Keratinocyte (primary cell): ENCODE results near the gene SYMPK. TPM values are rescaled to one million over a fixed set of nuclear protein-coding genes. Genes with fewer than 3 reads are reported as not detected.

ENCODE experiments used
- DNase-seq: peaks from one replicate; pipeline ENCODE4 v3.0.0-alpha.2; 2011; ENCODE audit warnings: low read depth, missing footprints, low spot score
- FAIRE-seq: peaks from 2 replicates; lab custom pipeline; 2011; peaks lifted over from hg19 to GRCh38; lab: Jason Lieb, UNC
- H2AFZ ChIP-seq: 2 replicates; pipeline ENCODE4 v1.6.0; 2012; ENCODE audit warnings: low read length, control low read depth, inconsistent platforms; ENCODE audit not compliant: control insufficient read depth
- H3K27ac ChIP-seq: 2 replicates; pipeline ENCODE4 v1.5.1; 2011; ENCODE audit warnings: low read length; ENCODE audit not compliant: control insufficient read depth, insufficient read depth
- H3K27me3 ChIP-seq: 3 replicates; pipeline ENCODE4 v1.6.0; 2011; ENCODE audit warnings: low read length; ENCODE audit not compliant: control insufficient read depth, insufficient read depth; ENCODE audit errors: extremely low read depth
- H3K36me3 ChIP-seq, 2 experiments: 2 replicates in 1 of 2; 3 replicates in 1 of 2; pipeline ENCODE4 v1.5.1; 2011; ENCODE audit warnings: low read length in 2 of 2, mild to moderate bottlenecking in 1 of 2; ENCODE audit not compliant: control insufficient read depth in 2 of 2, insufficient read depth in 2 of 2; ENCODE audit errors: extremely low read depth in 1 of 2
- H3K4me1 ChIP-seq: 3 replicates; pipeline ENCODE4 v1.5.1; 2011; ENCODE audit warnings: low read length; ENCODE audit not compliant: control insufficient read depth, insufficient read depth; ENCODE audit errors: extremely low read depth
- H3K4me2 ChIP-seq: 3 replicates; pipeline ENCODE4 v1.6.0; 2011; ENCODE audit warnings: low read depth, low read length; ENCODE audit not compliant: control insufficient read depth, insufficient read depth; ENCODE audit errors: extremely low read depth
- H3K4me3 ChIP-seq, 3 experiments: fragments of 200-600 bp in 1 of 3; sonication (generic) in 1 of 3; 2 replicates in 2 of 3; 3 replicates in 1 of 3; pipeline ENCODE4 v1.5.1; 2011 to 2016; ENCODE audit warnings: low read length in 3 of 3, mild to moderate bottlenecking in 3 of 3, control low read depth in 2 of 3, inconsistent platforms in 1 of 3, low read depth in 1 of 3, mixed read lengths in 1 of 3, mixed run types in 1 of 3, moderate library complexity in 1 of 3; ENCODE audit not compliant: control insufficient read depth in 2 of 3, insufficient read depth in 2 of 3; ENCODE audit errors: extremely low read depth in 1 of 3
- H3K79me2 ChIP-seq: 2 replicates; pipeline ENCODE4 v1.6.0; 2012; ENCODE audit warnings: low read length; ENCODE audit not compliant: control insufficient read depth, insufficient read depth
- H3K9ac ChIP-seq: 3 replicates; pipeline ENCODE4 v1.6.0; 2011; ENCODE audit warnings: low read length; ENCODE audit not compliant: control insufficient read depth, insufficient read depth; ENCODE audit errors: extremely low read depth
- H3K9me1 ChIP-seq: 3 replicates; pipeline ENCODE4 v1.6.0; 2011; ENCODE audit warnings: low read length; ENCODE audit not compliant: control insufficient read depth, insufficient read depth; ENCODE audit errors: extremely low read depth
- H3K9me3 ChIP-seq: 2 replicates; pipeline ENCODE4 v1.5.1; 2012; ENCODE audit warnings: low read depth, low read length; ENCODE audit not compliant: control insufficient read depth
- H4K20me1 ChIP-seq: 3 replicates; pipeline ENCODE4 v1.6.0; 2011; ENCODE audit warnings: low read length; ENCODE audit not compliant: control insufficient read depth, insufficient read depth; ENCODE audit errors: extremely low read depth
- CTCF ChIP-seq, 3 experiments: IDR thresholded peaks in 1 of 3; conservative IDR thresholded peaks in 1 of 3; optimal IDR thresholded peaks in 1 of 3; 2 replicates in 2 of 3; 3 replicates in 1 of 3; pipeline versions ENCODE3 to v1.5.1; 2011; ENCODE audit warnings: low read length in 3 of 3, mild to moderate bottlenecking in 3 of 3, moderate library complexity in 2 of 3, control low read depth in 1 of 3, inconsistent platforms in 1 of 3; ENCODE audit not compliant: insufficient read depth in 2 of 3; ENCODE audit errors: extremely low read depth in 1 of 3
- EZH2 ChIP-seq: IDR thresholded peaks from one replicate; pipeline ENCODE4 v1.6.1; 2012; ENCODE audit warnings: inconsistent platforms, mild to moderate bottlenecking, low read length, moderate library complexity
- dilution Hi-C: fragments of 300-500 bp; cut with MboI; formaldehyde crosslinking; loops from one replicate; pipeline ENCODE4 v1.7.0; 2020; ENCODE audit warnings: low sequenced_read_pairs; ENCODE audit not compliant: extremely low pct_ligation_motif_present
- polyA plus RNA-seq, 5 experiments: library from polyadenylated mRNA; depleted of rRNA in 3 of 5; stranded (reverse) in 3 of 5; stranded (forward) in 1 of 5; unstranded in 1 of 5; fragments of >200 nt; gene quantifications; 1 replicate in 1 of 5; 2 replicates in 3 of 5; 3 replicates in 1 of 5; pipeline versions ENCODE4 v1.2.1 to v1.2.3, GENCODE V29; 2011 to 2012; ENCODE audit warnings: missing spikeins in 2 of 5, low read depth in 1 of 5, low replicate concordance in 1 of 5

SYMPK gene
- polyA plus RNA-seq, 1 donor (not counting 4 experiments of a cell fraction or from before 2014, with no cell fraction given) = 56.0 TPM

GRCh38 chr19:45815481-45816216 lies 47.3 kb downstream of the SYMPK start:
- Histone ChIP-seq H3K4me3 (no peak overlapping the region), H3K9me1 (no peaks in the 10 kb centered on the region), H3K4me1 (peaks cover 23% of the 10 kb centered on the region), H4K20me1 (peaks cover 2% of the 10 kb centered on the region), H3K27me3 (no peaks in the 10 kb centered on the region), H2AFZ (no peak overlapping the region), H3K27ac (no peak overlapping the region), H3K9ac (no peak overlapping the region), H3K4me2 (no peak overlapping the region), H3K9me3 (no peaks in the 10 kb centered on the region), H3K36me3 (peaks cover 4 to 10% of the 10 kb centered on the region in 2 experiments), H3K79me2 (no peaks in the 10 kb centered on the region)
- FAIRE-seq = no peak
- dilution Hi-C loops = no loop called here
- DNase-seq = no peak
- TF ChIP-seq EZH2 (no peak), CTCF (optimal IDR thresholded peaks at IDR 0.05 in 1 of 3, IDR thresholded peaks at IDR 0.05 in 1 of 3, conservative IDR thresholded peaks at IDR 0.05 in 1 of 3; ENCODE audit: extremely low read depth in 1 of 3, insufficient read depth in 2 of 3, low read length in 3 of 3) (no peak)

- Histone ChIP-seq H3K4me1 (peaks cover 28% of the 10 kb centered on the region), H2AFZ (no peak within 1 kb of the TSS), H4K20me1 (peaks cover 2% of the 10 kb centered on the region), H3K9ac (no peak within 1 kb of the TSS), H3K4me2 (no peak within 1 kb of the TSS), H3K36me3 (peaks cover 4 to 9% of the 10 kb centered on the region in 2 experiments), H3K9me3 (no peaks in the 10 kb centered on the region), H3K27me3 (no peaks in the 10 kb centered on the region), H3K79me2 (no peaks in the 10 kb centered on the region), H3K9me1 (no peaks in the 10 kb centered on the region), H3K27ac (no peak within 1 kb of the TSS), H3K4me3 (no peak within 1 kb of the TSS)
- FAIRE-seq = no peak
- dilution Hi-C loops = no loop called here
- DNase-seq = no peak
- TF ChIP-seq EZH2 (no peak), CTCF (optimal IDR thresholded peaks at IDR 0.05 in 1 of 3, IDR thresholded peaks at IDR 0.05 in 1 of 3, conservative IDR thresholded peaks at IDR 0.05 in 1 of 3; ENCODE audit: extremely low read depth in 1 of 3, insufficient read depth in 2 of 3, low read length in 3 of 3) (no peak)
Observed at GRCh38 chr19:45814851-45815480, 48.0 kb downstream of the SYMPK start, which contains the start of gene RSPH6A. TSS of gene RSPH6A (minus strand) at chr19:45815308. CDS start at chr19:45815176, 132 bp downstream.
